H9 (cell line): ENCODE results near the gene NBEA. TPM values are rescaled to one million over a fixed set of nuclear protein-coding genes. Genes with fewer than 3 reads are reported as not detected.
A peak's percentile ranks its signal among the peaks of the same experiment; 100 is the strongest.

Source experiments
- DNase-seq: peaks from one replicate; pipeline ENCODE4 v3.0.0-alpha.2; 2017
- H2AFZ ChIP-seq: one replicate; pipeline ENCODE4 v1.6.1; 2013; ENCODE audit warnings: mild to moderate bottlenecking, low read length, control low read depth, moderate library complexity
- H2AK5ac ChIP-seq: 2 replicates; pipeline ENCODE4 v1.6.1; 2013; ENCODE audit warnings: low read length, control low read depth, mixed read lengths; ENCODE audit not compliant: insufficient read length
- H2BK120ac ChIP-seq: one replicate; pipeline ENCODE4 v1.6.1; 2013; ENCODE audit warnings: low read depth, mild to moderate bottlenecking, low read length, control low read depth, inconsistent platforms; ENCODE audit not compliant: poor library complexity, severe bottlenecking
- H2BK12ac ChIP-seq: 2 replicates; pipeline ENCODE4 v1.6.1; 2013; ENCODE audit warnings: low read length, control low read depth, mixed read lengths, low read depth; ENCODE audit not compliant: insufficient read length
- H2BK15ac ChIP-seq: 2 replicates; pipeline ENCODE4 v1.6.1; 2013; ENCODE audit warnings: low read depth, low read length, control low read depth
- H2BK20ac ChIP-seq: one replicate; pipeline ENCODE4 v1.6.1; 2013; ENCODE audit warnings: low read depth, mild to moderate bottlenecking, low read length, control low read depth, inconsistent platforms; ENCODE audit not compliant: poor library complexity, severe bottlenecking
- H2BK5ac ChIP-seq: 2 replicates; pipeline ENCODE4 v1.6.1; 2013; ENCODE audit warnings: low read length, control low read depth, mixed read lengths; ENCODE audit not compliant: insufficient read length
- H3K14ac ChIP-seq: 2 replicates; pipeline ENCODE4 v1.6.1; 2013; ENCODE audit warnings: low read length, control low read depth; ENCODE audit not compliant: insufficient read depth
- H3K18ac ChIP-seq: 2 replicates; pipeline ENCODE4 v1.6.1; 2013; ENCODE audit warnings: low read depth, mild to moderate bottlenecking, mixed read lengths, low read length, control low read depth; ENCODE audit not compliant: insufficient read length
- H3K23ac ChIP-seq: 2 replicates; pipeline ENCODE4 v1.6.1; 2013; ENCODE audit warnings: low read length, control low read depth, mixed read lengths, low read depth; ENCODE audit not compliant: insufficient read length
- H3K23me2 ChIP-seq: 2 replicates; pipeline ENCODE4 v1.6.1; 2013; ENCODE audit warnings: low read depth, mild to moderate bottlenecking, mixed read lengths, low read length, control low read depth; ENCODE audit not compliant: insufficient read length, poor library complexity, severe bottlenecking
- H3K27ac ChIP-seq: 2 replicates; pipeline ENCODE4 v1.5.1; 2013; ENCODE audit warnings: low read length, control low read depth, mixed read lengths, low read depth; ENCODE audit not compliant: insufficient read length
- H3K27me3 ChIP-seq: 2 replicates; pipeline ENCODE4 v1.6.1; 2013; ENCODE audit warnings: low read length, control low read depth, inconsistent platforms; ENCODE audit not compliant: insufficient read depth
- H3K4ac ChIP-seq: 2 replicates; pipeline ENCODE4 v1.6.1; 2013; ENCODE audit warnings: low read depth, mild to moderate bottlenecking, control low read depth, inconsistent platforms, low read length, moderate library complexity
- H3K4me1 ChIP-seq: 2 replicates; pipeline ENCODE4 v1.6.1; 2013; ENCODE audit warnings: low read length, control low read depth, inconsistent platforms; ENCODE audit not compliant: insufficient read depth
- H3K4me2 ChIP-seq: 2 replicates; pipeline ENCODE4 v1.6.1; 2013; ENCODE audit warnings: low read length, control low read depth, mixed read lengths; ENCODE audit not compliant: insufficient read length, insufficient read depth
- H3K56ac ChIP-seq: 2 replicates; pipeline ENCODE4 v1.6.1; 2013; ENCODE audit warnings: low read depth, mild to moderate bottlenecking, mixed read lengths, low read length, control low read depth; ENCODE audit not compliant: insufficient read length
- H3K79me1 ChIP-seq: 2 replicates; pipeline ENCODE4 v1.6.1; 2013; ENCODE audit warnings: low read depth, mild to moderate bottlenecking, moderate library complexity, low read length, control low read depth, inconsistent platforms; ENCODE audit not compliant: insufficient read depth, poor library complexity, severe bottlenecking
- H3K79me2 ChIP-seq: 2 replicates; pipeline ENCODE4 v1.6.1; 2013; ENCODE audit warnings: low read length, control low read depth, inconsistent platforms; ENCODE audit not compliant: insufficient read depth
- H3K9ac ChIP-seq: 2 replicates; pipeline ENCODE4 v1.6.1; 2013; ENCODE audit warnings: low read length, control low read depth, mixed read lengths; ENCODE audit not compliant: insufficient read length; ENCODE audit errors: extremely low read depth
- H3K9me3 ChIP-seq: one replicate; pipeline ENCODE4 v1.6.1; 2013; ENCODE audit warnings: low read depth, low read length, inconsistent platforms; ENCODE audit not compliant: control insufficient read depth
- H3T11ph ChIP-seq: one replicate; pipeline ENCODE4 v1.6.1; 2013; ENCODE audit warnings: mild to moderate bottlenecking, low read length, control low read depth, inconsistent platforms
- H4K20me1 ChIP-seq: one replicate; pipeline ENCODE4 v1.6.1; 2013; ENCODE audit not compliant: control insufficient read depth, insufficient read length, insufficient read depth
- H4K5ac ChIP-seq: 2 replicates; pipeline ENCODE4 v1.6.1; 2013; ENCODE audit warnings: low read depth, mild to moderate bottlenecking, mixed read lengths, low read length, control low read depth; ENCODE audit not compliant: insufficient read length
- H4K8ac ChIP-seq: replicated peaks from 2 replicates; pipeline ENCODE4 v1.6.1; 2013; ENCODE audit warnings: low read length, control low read depth, mixed read lengths, low read depth; ENCODE audit not compliant: insufficient read length
- H4K91ac ChIP-seq: 2 replicates; pipeline ENCODE4 v1.6.1; 2013; ENCODE audit warnings: low read depth, mild to moderate bottlenecking, moderate library complexity, mixed read lengths, low read length, control low read depth; ENCODE audit not compliant: insufficient read length
- H3K27ac Mint-ChIP-seq, 3 experiments: 2 replicates in 2 of 3; 3 replicates in 1 of 3; pipeline ENCODE4 v1.8.0; 2020 to 2021; ENCODE audit warnings: mixed read lengths in 3 of 3, mild to moderate bottlenecking in 1 of 3, moderate library complexity in 1 of 3
- H3K27me3 Mint-ChIP-seq: 2 replicates; pipeline ENCODE4 v1.8.0; 2021; ENCODE audit warnings: low read depth, mild to moderate bottlenecking, moderate library complexity, mixed read lengths
- H3K36me3 Mint-ChIP-seq, 3 experiments: 2 replicates in 2 of 3; 3 replicates in 1 of 3; pipeline ENCODE4 v1.8.0; 2020 to 2021; ENCODE audit warnings: low read depth in 3 of 3, mixed read lengths in 3 of 3; ENCODE audit not compliant: insufficient read depth in 1 of 3
- H3K4me1 Mint-ChIP-seq, 2 experiments: 2 replicates each; pipeline ENCODE4 v1.8.0; 2020; ENCODE audit warnings: mixed read lengths in 2 of 2
- H3K4me3 Mint-ChIP-seq, 2 experiments: 2 replicates in 1 of 2; 3 replicates in 1 of 2; pipeline ENCODE4 v1.8.0; 2020 to 2021; ENCODE audit warnings: mild to moderate bottlenecking in 2 of 2, mixed read lengths in 2 of 2, moderate library complexity in 1 of 2
- H3K9me3 Mint-ChIP-seq, 2 experiments: 2 replicates in 1 of 2; 3 replicates in 1 of 2; pipeline ENCODE4 v1.8.0; 2020; ENCODE audit warnings: mild to moderate bottlenecking in 2 of 2, mixed read lengths in 2 of 2, moderate library complexity in 1 of 2
- WGBS: extraction: QIAGEN DNeasy Blood & Tissue Kit; methylation state at CpG from one replicate; pipeline ENCODE4 v1.1.7; 2013; ENCODE audit warnings: missing lambda C conversion rate, low lambda C conversion rate, mixed read lengths; ENCODE audit not compliant: insufficient read length; ENCODE audit errors: extremely low coverage; 5-methylcytosine and 5-hydroxymethylcytosine counted together
- total RNA-seq: library from RNA; stranded (reverse); gene quantifications from 2 replicates; pipeline ENCODE4 v1.2.1, GENCODE V29; 2021
- TF ChIP-seq, protein P1 (sequence below): fragments of 200-600 bp; sonication (generic); conservative IDR thresholded peaks from 3 replicates; pipeline ENCODE4 v1.8.0; 2021; ENCODE audit warnings: antibody characterized with exemption, mild to moderate bottlenecking

NBEA gene
- total RNA-seq, 1 experiment from 2014 or later, result 17.3 TPM

DNA sequence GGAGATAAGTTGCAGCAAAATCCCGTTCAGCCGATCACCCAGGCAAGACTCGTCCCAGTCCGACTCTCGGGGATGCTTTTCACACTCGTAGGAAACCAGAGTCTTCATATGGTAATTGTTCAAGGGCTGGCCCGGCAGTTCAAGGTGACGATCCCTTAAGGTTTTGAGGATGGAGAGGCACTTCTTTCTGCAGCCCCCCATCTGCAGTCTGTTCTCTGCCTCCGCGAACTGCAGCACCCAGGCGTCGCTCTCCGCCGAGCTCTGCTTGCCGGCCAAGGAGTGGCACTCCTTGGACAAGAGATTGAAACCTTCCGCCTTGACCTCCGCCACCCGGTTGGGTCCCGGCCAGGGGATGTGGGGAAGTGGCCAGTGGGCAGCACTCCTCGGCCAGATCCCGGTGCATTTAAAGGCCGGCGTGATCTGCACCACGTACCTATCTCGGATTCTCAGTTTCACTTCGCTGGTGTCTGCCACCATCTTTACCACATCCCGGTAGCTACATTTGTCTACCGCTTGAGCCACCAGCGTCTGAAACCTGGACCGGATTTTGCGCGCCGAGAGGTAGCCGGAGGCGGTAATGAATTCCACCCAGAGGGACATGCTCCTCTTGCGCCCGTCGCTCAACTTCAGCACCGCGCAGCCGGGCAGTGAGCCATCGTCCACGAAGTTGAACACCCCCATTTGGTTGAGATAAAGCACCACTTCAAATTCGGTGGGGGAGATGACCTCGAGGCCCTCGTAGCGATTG is 533.3 kb downstream of the NBEA start:
- Mint-ChIP-seq H3K4me1 (peaks cover 54 to 63% of the 10 kb centered on the region in 2 experiments), H3K36me3 (peaks cover 0 to 3% (median 0%) of the 10 kb centered on the region in 3 experiments; a peak in 2 of 7 replicates), H3K9me3 (no peaks in the 10 kb centered on the region; a peak in 1 of 5 replicates), H3K27me3 (peaks cover 99% of the 10 kb centered on the region), H3K4me3 (peak overlapping the region; percentile 64 to 84), H3K27ac (peak overlapping the region in 1 of 3 experiments; percentile 27; a peak in 1 of 7 replicates)
- H3K9ac ChIP-seq, result no peak overlapping the region
- H2BK12ac ChIP-seq, result no peak overlapping the region
- no peak overlapping the region for H2AK5ac ChIP-seq
- no peak overlapping the region for H2BK5ac ChIP-seq
- no peaks in the 10 kb centered on the region for H4K20me1 ChIP-seq
- no peak overlapping the region for H4K5ac ChIP-seq
- no peak overlapping the region for H2BK120ac ChIP-seq
- no peak overlapping the region for H3K27ac ChIP-seq
- no peak overlapping the region for H4K91ac ChIP-seq
- no peaks in the 10 kb centered on the region for H3K9me3 ChIP-seq
- H3K23me2 ChIP-seq, result peaks cover 40% of the 10 kb centered on the region
- no peak overlapping the region for H2BK20ac ChIP-seq
- no peak overlapping the region for H3K23ac ChIP-seq
- no peak overlapping the region for H3T11ph ChIP-seq
- H3K27me3 ChIP-seq, result peaks cover 61% of the 10 kb centered on the region
- H2AFZ ChIP-seq, result no peak overlapping the region
- H3K14ac ChIP-seq, result no peak overlapping the region
- no peaks in the 10 kb centered on the region for H3K79me1 ChIP-seq
- no CpG with 5 or more reads among the region's 47 CpGs for WGBS
- no peak overlapping the region for H3K56ac ChIP-seq
- H3K4me2 ChIP-seq, result peak overlapping the region; percentile 87
- DNase-seq, result peak; percentile 67
- H2BK15ac ChIP-seq, result no peak overlapping the region
- H3K79me2 ChIP-seq, result no peaks in the 10 kb centered on the region
- H3K18ac ChIP-seq, result no peak overlapping the region
- H3K4me1 ChIP-seq, result peaks cover 2% of the 10 kb centered on the region; the same call in 1 of the 2 replicates
- H4K8ac ChIP-seq, result no peak overlapping the region
- no peak overlapping the region for H3K4ac ChIP-seq
- TF ChIP-seq, protein P1, sequence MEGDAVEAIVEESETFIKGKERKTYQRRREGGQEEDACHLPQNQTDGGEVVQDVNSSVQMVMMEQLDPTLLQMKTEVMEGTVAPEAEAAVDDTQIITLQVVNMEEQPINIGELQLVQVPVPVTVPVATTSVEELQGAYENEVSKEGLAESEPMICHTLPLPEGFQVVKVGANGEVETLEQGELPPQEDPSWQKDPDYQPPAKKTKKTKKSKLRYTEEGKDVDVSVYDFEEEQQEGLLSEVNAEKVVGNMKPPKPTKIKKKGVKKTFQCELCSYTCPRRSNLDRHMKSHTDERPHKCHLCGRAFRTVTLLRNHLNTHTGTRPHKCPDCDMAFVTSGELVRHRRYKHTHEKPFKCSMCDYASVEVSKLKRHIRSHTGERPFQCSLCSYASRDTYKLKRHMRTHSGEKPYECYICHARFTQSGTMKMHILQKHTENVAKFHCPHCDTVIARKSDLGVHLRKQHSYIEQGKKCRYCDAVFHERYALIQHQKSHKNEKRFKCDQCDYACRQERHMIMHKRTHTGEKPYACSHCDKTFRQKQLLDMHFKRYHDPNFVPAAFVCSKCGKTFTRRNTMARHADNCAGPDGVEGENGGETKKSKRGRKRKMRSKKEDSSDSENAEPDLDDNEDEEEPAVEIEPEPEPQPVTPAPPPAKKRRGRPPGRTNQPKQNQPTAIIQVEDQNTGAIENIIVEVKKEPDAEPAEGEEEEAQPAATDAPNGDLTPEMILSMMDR, result no peak
